K562 (cell line): Measurements from ENCODE around the gene SETD1B. TPM values are rescaled to one million over a fixed set of nuclear protein-coding genes. Genes with fewer than 3 reads are reported as not detected.

Experiments
- HMBOX1 ChIP-seq: sonication (generic); IDR thresholded peaks from 2 replicates; pipeline ENCODE4 v1.6.1; 2016
- NR3C1 ChIP-seq: sonication (generic); formaldehyde crosslinking; IDR thresholded peaks from 2 replicates; pipeline ENCODE4 v1.8.1; 2022; ENCODE audit warnings: missing genetic modification reagents
- NRF1 ChIP-seq, 2 experiments: fragments of 450-650 bp; IDR thresholded peaks in 1 of 2; conservative IDR thresholded peaks in 1 of 2; 2 replicates each; pipeline ENCODE4 v1.6.1; 2014; ENCODE audit warnings: mild to moderate bottlenecking in 2 of 2
- PHTF2 ChIP-seq: fragments of 250-450 bp; sonication (Bioruptor Pico); IDR thresholded peaks from 2 replicates; pipeline ENCODE4 v1.5.0; 2021; ENCODE audit warnings: mild to moderate bottlenecking
- SPI1 ChIP-seq: IDR thresholded peaks from 2 replicates; pipeline ENCODE4 v1.6.1; 2011; ENCODE audit warnings: low read depth, low read length, control low read depth, borderline replicate concordance
- TRIM24 ChIP-seq, 2 experiments: fragments of 450-650 bp; IDR thresholded peaks; 2 replicates each; pipeline ENCODE4 v1.6.1; 2016
- XRCC5 ChIP-seq: fragments of 200-400 bp; formaldehyde crosslinking; IDR thresholded peaks from 2 replicates; pipeline ENCODE4 v1.6.1; 2017; ENCODE audit warnings: low read depth, mild to moderate bottlenecking, low read length
- ZNF232 ChIP-seq: sonication (generic); formaldehyde crosslinking; IDR thresholded peaks from 2 replicates; pipeline ENCODE4 v1.8.0; 2022; ENCODE audit warnings: mild to moderate bottlenecking, missing genetic modification reagents
- polyA plus RNA-seq, 8 experiments: library from polyadenylated mRNA; depleted of rRNA in 4 of 8; stranded (reverse) in 5 of 8; unstranded in 3 of 8; fragments of >200 nt; fragmentation: Nextera tagmentation in 2 of 8; fragmentation: Illumina TruSeq in 1 of 8; extraction: Ambion mirVana in 2 of 8; extraction: Trizol in 1 of 8; gene quantifications; 2 replicates each; pipeline versions ENCODE4 v1.2.1 to v1.2.3, GENCODE V29; 2011 to 2014; ENCODE audit warnings: inconsistent platforms in 1 of 8, missing spikeins in 1 of 8
- total RNA-seq, 7 experiments: library from RNA; depleted of rRNA in 6 of 7; stranded (reverse); fragments of >200 nt in 6 of 7; fragmentation: Illumina TruSeq in 2 of 7; extraction: Trizol in 2 of 7; gene quantifications; 2 replicates each; pipeline versions ENCODE4 v1.2.1 to v1.2.3, GENCODE V29; 2011 to 2021; ENCODE audit warnings: low replicate concordance in 1 of 7
- TF ChIP-seq, protein P1 (sequence below): sonication (generic); formaldehyde crosslinking; IDR thresholded peaks from 2 replicates; pipeline ENCODE4 v1.9.0; 2022; ENCODE audit warnings: mild to moderate bottlenecking, missing genetic modification reagents
- TF ChIP-seq, protein P2 (sequence below): fragments of 200-800 bp; sonication (Bioruptor generic); IDR thresholded peaks from 2 replicates; pipeline ENCODE4 v1.6.1; 2017; ENCODE audit warnings: missing genetic modification characterization, missing compliant biosample characterization

SETD1B gene
- total and polyA plus RNA-seq, 9 of the 15 experiments (the other 6 are each of a cell fraction or from before 2014, with no cell fraction given): 0.48 to 26.6 (median 2.3) TPM

DNA sequence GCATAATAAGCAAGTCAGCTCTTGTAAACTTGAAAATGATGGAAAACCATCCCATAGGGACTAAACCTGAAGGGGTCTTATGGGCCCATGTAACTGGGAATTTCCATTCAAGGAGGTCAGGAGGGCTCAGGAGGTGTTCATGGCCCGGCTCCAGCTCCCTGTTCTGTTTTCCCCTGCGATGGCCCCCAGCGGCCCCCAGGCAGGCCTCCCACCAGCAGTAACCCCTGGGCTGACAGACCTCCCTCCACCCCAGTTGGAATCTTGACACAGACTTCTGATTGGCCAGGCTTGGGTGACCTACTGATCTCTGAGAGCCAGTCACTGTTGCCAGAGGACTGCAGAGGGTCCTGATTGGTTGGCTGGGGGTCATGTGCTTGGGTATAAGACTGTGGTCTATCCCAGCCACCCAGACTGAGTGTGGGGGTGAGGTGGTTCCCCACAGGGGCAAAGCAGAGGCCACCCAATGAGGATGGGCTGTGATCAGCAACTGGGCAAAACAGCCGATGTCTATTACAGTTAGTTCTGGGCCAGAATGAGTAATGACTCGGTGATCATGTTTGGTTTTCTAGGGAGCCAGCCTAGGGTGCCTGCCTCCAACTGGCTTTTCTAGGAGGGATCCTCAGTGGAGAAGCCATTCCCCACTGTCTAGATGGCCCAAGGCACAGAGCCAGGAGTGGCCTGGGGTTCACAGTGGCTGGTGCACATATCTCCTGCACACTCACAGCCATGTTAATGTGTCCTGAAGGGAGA lies 37.3 kb upstream of the SETD1B start (continued):
- TF ChIP-seq HMBOX1: no peak
- TF ChIP-seq NRF1 (conservative IDR thresholded peaks at IDR 0.05 in 1 of 2, IDR thresholded peaks at IDR 0.05 in 1 of 2): no peak
- TF ChIP-seq, protein P1, sequence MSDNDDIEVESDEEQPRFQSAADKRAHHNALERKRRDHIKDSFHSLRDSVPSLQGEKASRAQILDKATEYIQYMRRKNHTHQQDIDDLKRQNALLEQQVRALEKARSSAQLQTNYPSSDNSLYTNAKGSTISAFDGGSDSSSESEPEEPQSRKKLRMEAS (CRISPR knock-in tag): no peak
- TF ChIP-seq TRIM24 (IDR thresholded peaks at IDR 0.05): no peak
- TF ChIP-seq, protein P2, sequence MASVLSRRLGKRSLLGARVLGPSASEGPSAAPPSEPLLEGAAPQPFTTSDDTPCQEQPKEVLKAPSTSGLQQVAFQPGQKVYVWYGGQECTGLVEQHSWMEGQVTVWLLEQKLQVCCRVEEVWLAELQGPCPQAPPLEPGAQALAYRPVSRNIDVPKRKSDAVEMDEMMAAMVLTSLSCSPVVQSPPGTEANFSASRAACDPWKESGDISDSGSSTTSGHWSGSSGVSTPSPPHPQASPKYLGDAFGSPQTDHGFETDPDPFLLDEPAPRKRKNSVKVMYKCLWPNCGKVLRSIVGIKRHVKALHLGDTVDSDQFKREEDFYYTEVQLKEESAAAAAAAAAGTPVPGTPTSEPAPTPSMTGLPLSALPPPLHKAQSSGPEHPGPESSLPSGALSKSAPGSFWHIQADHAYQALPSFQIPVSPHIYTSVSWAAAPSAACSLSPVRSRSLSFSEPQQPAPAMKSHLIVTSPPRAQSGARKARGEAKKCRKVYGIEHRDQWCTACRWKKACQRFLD (CRISPR knock-in tag): no peak
- TF ChIP-seq SPI1: no peak
- TF ChIP-seq ZNF232 (CRISPR knock-in tag): no peak
- no peak for TF ChIP-seq NR3C1 (CRISPR knock-in tag)
- TF ChIP-seq XRCC5: no peak
- no peak for TF ChIP-seq PHTF2 (CRISPR knock-in tag)
